ENCODE results near the gene LIPT1. TPM values are rescaled to one million over a fixed set of nuclear protein-coding genes. Genes with fewer than 3 reads are reported as not detected.

LIPT1 gene
- total RNA-seq, 2 experiments from 2014 or later, result 5.3 to 7.2 TPM

GRCh38 chr2:99152199-99152895, 2.4 kb upstream of the LIPT1 start:
- Mint-ChIP-seq H3K4me1 (peaks cover 20% of the 10 kb centered on the region), H3K9me3 (ENCODE audit: low read depth) (no peaks in the 10 kb centered on the region), H3K27me3 (no peaks in the 10 kb centered on the region), H3K36me3 (peaks cover 8% of the 10 kb centered on the region), H3K4me3 (no peak overlapping the region), H3K27ac (no peak overlapping the region)
- CTCF ChIA-PET, result interaction anchor here (5.6 kb wide), 1 partner anchor 11 kb away, joined by 27 read pairs; the partner anchor contains the start of gene C2orf15
- DNase-seq, result no peak
- no peak for ATAC-seq

- peaks cover 22% of the 10 kb centered on the region for H3K4me1 Mint-ChIP-seq
- CTCF ChIA-PET, result interaction anchor here (1.2 to 5.6 kb wide), 7 partner anchors 13 to 505 kb away, joined by 3 to 27 read pairs (median 3); partner anchors contain the start of genes C2orf15, MITD1 and MRPL30
- H3K27ac Mint-ChIP-seq, result peak overlapping the region; percentile 86
- peak overlapping the region; percentile 85 for H3K4me3 Mint-ChIP-seq
- no peak for ATAC-seq
- peaks cover 10% of the 10 kb centered on the region for H3K36me3 Mint-ChIP-seq
- H3K9me3 Mint-ChIP-seq (ENCODE audit: low read depth), result no peaks in the 10 kb centered on the region
- no peaks in the 10 kb centered on the region for H3K27me3 Mint-ChIP-seq
- no peak for DNase-seq
Measured at GRCh38 chr2:99153921-99154604, 704 bp upstream of the LIPT1 start.

DNA sequence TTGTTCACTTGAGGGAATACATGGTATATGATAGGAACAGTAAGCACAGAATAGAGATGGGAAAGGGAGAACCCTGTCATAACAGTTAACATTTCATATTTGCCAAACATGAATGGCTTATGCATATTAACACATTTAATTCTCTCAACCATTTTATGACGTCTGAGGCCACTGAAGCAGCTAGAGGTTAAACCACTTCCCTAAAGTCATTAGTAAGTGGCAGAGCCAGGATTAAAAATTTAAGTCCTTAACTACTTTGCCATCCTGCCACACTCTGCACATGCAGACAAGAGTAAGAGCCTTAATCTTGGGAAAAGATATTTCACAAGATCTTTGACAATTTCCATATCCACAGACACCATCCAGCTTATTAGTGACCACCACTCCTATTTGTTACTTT, 2.1 kb downstream of the LIPT1 start:
- ATAC-seq, result no peak
- CTCF ChIA-PET, result interaction anchor here (2.2 to 5.6 kb wide), 4 partner anchors 12 to 24 kb away, joined by 5 to 27 read pairs (median 15); partner anchors contain the start of genes C2orf15, MITD1 and MRPL30
- DNase-seq, result no peak
- Mint-ChIP-seq H3K27me3 (no peaks in the 10 kb centered on the region), H3K27ac (peak overlapping the region; percentile 1), H3K36me3 (peaks cover 16% of the 10 kb centered on the region), H3K4me1 (peaks cover 22% of the 10 kb centered on the region), H3K4me3 (peak overlapping the region; percentile 2), H3K9me3 (ENCODE audit: low read depth) (no peaks in the 10 kb centered on the region)

DNA sequence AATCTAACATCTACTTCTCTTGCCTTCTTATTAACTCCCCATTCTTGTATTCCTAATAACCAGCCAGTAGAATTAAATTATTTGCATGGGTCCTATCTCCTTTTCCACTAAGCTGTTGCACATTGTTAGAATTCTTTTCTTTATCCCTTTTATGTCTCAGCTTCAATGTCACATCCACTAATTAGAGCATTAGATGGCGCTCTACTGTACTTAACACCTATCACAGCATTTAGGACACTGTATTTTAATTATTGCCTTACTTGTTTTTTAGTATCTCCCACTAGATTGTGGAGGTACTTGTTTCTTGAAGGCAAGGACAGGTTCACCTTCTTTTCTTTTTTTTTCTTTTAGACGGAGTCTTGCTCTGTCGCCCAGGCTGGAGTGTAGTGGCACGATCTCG, 3.8 kb downstream of the LIPT1 start:
- Mint-ChIP-seq H3K27ac (no peak overlapping the region), H3K36me3 (peaks cover 24% of the 10 kb centered on the region), H3K4me1 (peaks cover 22% of the 10 kb centered on the region), H3K27me3 (no peaks in the 10 kb centered on the region), H3K4me3 (no peak overlapping the region), H3K9me3 (ENCODE audit: low read depth) (no peaks in the 10 kb centered on the region)
- DNase-seq, result no peak
- ATAC-seq, result no peak
- CTCF ChIA-PET, result interaction anchor here (1.4 to 4.7 kb wide), 4 partner anchors 10 to 31 kb away, joined by 3 to 20 read pairs (median 8); partner anchors contain the start of genes MITD1 and MRPL30

- peak overlapping the region; percentile 13 for H3K27ac Mint-ChIP-seq
- no peaks in the 10 kb centered on the region for H3K27me3 Mint-ChIP-seq
- H3K36me3 Mint-ChIP-seq, result peaks cover 28% of the 10 kb centered on the region
- no peak for DNase-seq
- CTCF ChIA-PET, result interaction anchor here (1.4 kb wide), 1 partner anchor 30 kb away, joined by 3 read pairs; no protein-coding TSS in a partner anchor
- H3K4me1 Mint-ChIP-seq, result peaks cover 22% of the 10 kb centered on the region
- H3K9me3 Mint-ChIP-seq (ENCODE audit: low read depth), result no peaks in the 10 kb centered on the region
- ATAC-seq, result no peak
- H3K4me3 Mint-ChIP-seq, result no peak overlapping the region
Measured at GRCh38 chr2:99159594-99159993, 4.8 kb downstream of the LIPT1 start.

GRCh38 chr2:99166218-99166617, 11.5 kb downstream of the LIPT1 start:
- Mint-ChIP-seq H3K4me1 (peaks cover 17% of the 10 kb centered on the region), H3K27me3 (no peaks in the 10 kb centered on the region), H3K27ac (no peak overlapping the region), H3K36me3 (peaks cover 56% of the 10 kb centered on the region), H3K4me3 (no peak overlapping the region), H3K9me3 (ENCODE audit: low read depth) (no peaks in the 10 kb centered on the region)
- no peak for DNase-seq
- CTCF ChIA-PET, result interaction anchor here (0.7 to 1.7 kb wide), 2 partner anchors 14 to 1985 kb away, joined by 3 to 5 read pairs; partner anchors contain the start of gene TBC1D8
- no peak for ATAC-seq

- H3K9me3 Mint-ChIP-seq (ENCODE audit: low read depth), result no peaks in the 10 kb centered on the region
- ATAC-seq, result peak; percentile 68
- no peak for DNase-seq
- no peak overlapping the region for H3K4me3 Mint-ChIP-seq
- H3K27ac Mint-ChIP-seq, result peak overlapping the region; percentile 40
- no peaks in the 10 kb centered on the region for H3K27me3 Mint-ChIP-seq
- CTCF ChIA-PET, result interaction anchor here (0.9 to 2.2 kb wide), 4 partner anchors 9 to 320 kb away, joined by 3 to 10 read pairs (median 3); partner anchors contain the start of genes LIPT1, REV1 and TSGA10
- H3K36me3 Mint-ChIP-seq, result peaks cover 52% of the 10 kb centered on the region
- peaks cover 22% of the 10 kb centered on the region for H3K4me1 Mint-ChIP-seq
Measured at GRCh38 chr2:99169534-99169933, 14.8 kb downstream of the LIPT1 start.

GRCh38 chr2:99171377-99172140, 16.8 kb downstream of the LIPT1 start:
- ATAC-seq, result no peak
- H3K27ac Mint-ChIP-seq, result no peak overlapping the region

DNA sequence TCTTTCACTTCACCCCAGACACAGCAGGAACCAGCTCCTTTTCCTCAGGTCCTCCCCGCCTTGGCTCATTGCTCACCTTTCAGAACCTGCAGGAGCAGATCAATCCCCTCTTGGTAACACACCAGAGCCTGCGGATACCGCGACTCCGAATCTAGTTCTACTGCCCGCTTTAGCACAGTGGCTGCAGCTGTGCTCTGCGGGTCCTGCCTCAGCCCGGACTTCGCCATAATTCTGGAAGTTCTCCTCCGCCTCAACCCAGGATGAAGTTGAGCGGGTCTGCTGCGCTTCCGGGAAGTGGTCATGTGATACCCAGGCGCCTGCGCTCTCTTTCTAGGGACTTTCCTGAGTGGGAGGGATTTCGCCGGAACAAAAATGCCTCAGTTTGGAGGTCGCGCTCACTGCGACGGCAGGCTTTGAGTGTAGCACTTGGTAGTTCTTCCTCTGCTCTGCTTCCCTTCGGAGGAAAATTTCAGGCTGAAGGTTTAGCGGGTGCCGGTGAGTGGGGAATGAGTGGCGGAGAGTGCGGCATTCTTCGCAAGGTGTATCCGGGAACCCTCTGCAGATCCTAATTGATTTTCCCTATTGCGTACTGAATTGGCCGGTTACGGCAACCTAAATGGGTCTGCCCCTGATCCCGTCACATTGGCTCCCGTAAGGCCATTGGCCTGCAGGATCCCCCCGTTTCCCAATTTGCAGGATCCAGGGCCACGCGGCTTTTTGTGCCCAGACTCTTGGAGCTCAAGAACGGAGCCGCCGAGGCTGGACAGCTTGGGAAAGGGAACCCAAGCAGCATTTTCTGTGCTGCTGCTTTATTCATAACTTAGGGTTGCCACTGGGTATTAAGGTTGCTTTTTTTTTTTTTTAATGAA, 26.2 kb downstream of the LIPT1 start, which contains the start of the genes MITD1 and MRPL30:
Gene MITD1, minus strand, starts transcription at position 304 of the 869 bp plus-strand sequence. Its CDS starts 77 bp downstream, at position 227.
Gene MRPL30, plus strand, starts transcription at position 430 of the 869 bp plus-strand sequence. CDS start 5,020 bp downstream, outside the sequence.
- CTCF ChIA-PET, result interaction anchor here (0.7 to 2.9 kb wide), 12 partner anchors 9 to 310 kb away, joined by 3 to 20 read pairs (median 3); partner anchors contain the start of genes C2orf15, LIPT1, REV1 and TSGA10
- DNase-seq (peak; percentile 94), ATAC-seq (peak; percentile 96)
- no peaks in the 10 kb centered on the region for H3K9me3 Mint-ChIP-seq (ENCODE audit: low read depth)
- peak within 1 kb of the TSS; percentile 98 for H3K4me3 Mint-ChIP-seq
- H3K4me1 Mint-ChIP-seq, result peaks cover 53% of the 10 kb centered on the region
- peak within 1 kb of the TSS; percentile 94 for H3K27ac Mint-ChIP-seq
- no peaks in the 10 kb centered on the region for H3K27me3 Mint-ChIP-seq
- H3K36me3 Mint-ChIP-seq, result peaks cover 16% of the 10 kb centered on the region

More at GRCh38 chr2:99171377-99172140, 16.8 kb downstream of the LIPT1 start:
- Mint-ChIP-seq H3K9me3 (ENCODE audit: low read depth) (no peaks in the 10 kb centered on the region), H3K36me3 (peaks cover 47% of the 10 kb centered on the region), H3K4me1 (peaks cover 34% of the 10 kb centered on the region), H3K4me3 (no peak overlapping the region), H3K27me3 (no peaks in the 10 kb centered on the region)
- DNase-seq, result no peak
- CTCF ChIA-PET, result interaction anchor here (0.8 kb wide), 1 partner anchor 14 kb away, joined by 5 read pairs; no protein-coding TSS in a partner anchor

GRCh38 chr2:99181624-99182000, 26.8 kb downstream of the LIPT1 start:
- ATAC-seq (no peak), DNase-seq (no peak)
- H3K27ac Mint-ChIP-seq, result peak overlapping the region; percentile 94
- peaks cover 50% of the 10 kb centered on the region for H3K4me1 Mint-ChIP-seq
- peaks cover 15% of the 10 kb centered on the region for H3K36me3 Mint-ChIP-seq
- H3K4me3 Mint-ChIP-seq, result peak overlapping the region; percentile 98
- H3K9me3 Mint-ChIP-seq (ENCODE audit: low read depth), result no peaks in the 10 kb centered on the region
- no peaks in the 10 kb centered on the region for H3K27me3 Mint-ChIP-seq
- CTCF ChIA-PET, result interaction anchor here (0.7 to 2.9 kb wide), 5 partner anchors 9 to 308 kb away, joined by 3 to 20 read pairs (median 6); partner anchors contain the start of genes C2orf15, LIPT1, REV1 and TSGA10

DNA sequence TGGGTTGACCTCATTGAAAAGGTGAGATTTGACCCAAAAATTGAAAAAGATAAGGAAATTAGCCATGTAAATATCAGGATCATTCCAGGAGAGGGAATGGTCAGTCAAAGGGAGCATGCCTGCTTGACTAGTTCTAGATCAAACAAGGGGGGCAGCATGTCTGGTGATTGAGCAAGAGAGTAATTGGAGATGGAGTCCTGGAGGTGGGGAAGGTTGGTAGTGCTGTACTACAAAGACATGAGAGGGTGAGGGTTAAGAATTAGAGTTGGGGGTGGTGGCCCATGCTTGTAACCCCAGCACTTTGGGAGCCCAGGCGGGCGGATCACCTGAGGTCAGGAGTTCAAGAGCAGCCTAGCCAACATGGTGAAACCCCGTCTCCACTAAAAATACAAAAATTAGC, 28.3 kb downstream of the LIPT1 start:
- Mint-ChIP-seq H3K27ac (no peak overlapping the region), H3K9me3 (ENCODE audit: low read depth) (no peaks in the 10 kb centered on the region), H3K27me3 (no peaks in the 10 kb centered on the region), H3K4me1 (peaks cover 43% of the 10 kb centered on the region), H3K4me3 (peak overlapping the region; percentile 13), H3K36me3 (peaks cover 15% of the 10 kb centered on the region)
- DNase-seq, result no peak
- ATAC-seq, result no peak
- CTCF ChIA-PET, result no interaction called here

DNA sequence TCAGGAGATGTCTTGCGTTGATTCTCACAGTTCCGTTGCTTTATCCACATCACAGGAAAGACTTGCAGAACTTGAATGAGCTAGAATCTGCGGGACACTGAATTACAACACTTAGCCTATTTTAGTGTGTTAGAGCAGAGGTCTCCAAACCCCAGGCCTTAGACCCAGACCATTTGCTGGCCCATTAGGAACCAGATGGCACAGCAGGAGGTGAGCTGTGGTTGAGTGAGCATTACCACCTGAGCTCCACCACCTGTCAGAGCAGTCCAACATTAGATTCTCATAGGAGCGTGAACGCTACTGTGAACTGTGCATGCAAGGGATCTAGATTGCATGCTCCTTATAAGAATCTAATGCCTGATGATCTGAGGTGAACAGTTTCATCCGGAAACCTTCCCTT, 30.0 kb downstream of the LIPT1 start:
- CTCF ChIA-PET, result interaction anchor here (0.7 to 1.5 kb wide), 4 partner anchors 11 to 44 kb away, joined by 3 to 5 read pairs (median 4); no protein-coding TSS in a partner anchor

More for the DNA sequence above, 30.0 kb downstream of the LIPT1 start:
- no peak overlapping the region for H3K27ac Mint-ChIP-seq
- H3K36me3 Mint-ChIP-seq, result peaks cover 18% of the 10 kb centered on the region
- DNase-seq (no peak), ATAC-seq (no peak)
- H3K27me3 Mint-ChIP-seq, result no peaks in the 10 kb centered on the region
- H3K9me3 Mint-ChIP-seq (ENCODE audit: low read depth), result no peaks in the 10 kb centered on the region
- peaks cover 29% of the 10 kb centered on the region for H3K4me1 Mint-ChIP-seq
- no peak overlapping the region for H3K4me3 Mint-ChIP-seq
